Fibroblast of lung (primary cell): ENCODE measurements around the gene PCID2.

Source experiments
- CTCF ChIP-seq, 2 donors: IDR thresholded peaks in 1 of 2; conservative IDR thresholded peaks in 1 of 2; 1 replicate in 1 of 2; 2 replicates in 1 of 2; pipeline ENCODE4 v1.5.1; 2011 to 2012; ENCODE audit warnings: low read length in 2 of 2, control low read depth in 1 of 2, inconsistent platforms in 1 of 2, low read depth in 1 of 2, mild to moderate bottlenecking in 1 of 2
- EZH2 ChIP-seq: IDR thresholded peaks from 2 replicates; pipeline ENCODE4 v1.5.1; 2012; ENCODE audit warnings: low read length, control low read depth, mild to moderate bottlenecking; ENCODE audit errors: missing control alignments

- TF ChIP-seq CTCF (conservative IDR thresholded peaks at IDR 0.05 in 1 of 2, IDR thresholded peaks at IDR 0.05 in 1 of 2; ENCODE audit: low read depth in 1 of 2, low read length in 2 of 2) (no peak), EZH2 (no peak)
Measured at GRCh38 chr13:113164492-113164891, 44.0 kb downstream of the PCID2 start.
